ENCODE results near the gene OSBPL10.
A peak's percentile ranks its signal among the peaks of the same experiment; 100 is the strongest.

The OSBPL10 gene

GRCh38 chr3:31701286-31701685 is 279.8 kb downstream of the OSBPL10 start:
- Histone ChIP-seq H3K4ac (ENCODE audit: low read depth, low read length) (no peak overlapping the region), H3K9ac (ENCODE audit: low read length) (no peak overlapping the region), H3K18ac (ENCODE audit: low read length) (no peak overlapping the region), H3K27ac (ENCODE audit: low read depth, low read length) (no peak overlapping the region), H3K23ac (ENCODE audit: low read length) (no peak overlapping the region), H4K12ac (ENCODE audit: low read depth, low read length) (no peak overlapping the region), H3K4me3 (ENCODE audit: low read depth, low read length) (no peak overlapping the region), H2BK12ac (ENCODE audit: low read length) (no peak overlapping the region), H2BK5ac (ENCODE audit: low read depth, low read length, poor library complexity) (no peak overlapping the region), H4K91ac (ENCODE audit: low read depth, low read length) (no peak overlapping the region), H3K4me2 (ENCODE audit: low read length) (no peak overlapping the region), H3K27me3 (ENCODE audit: insufficient read depth, low read length) (no peaks in the 10 kb centered on the region), H2BK120ac (ENCODE audit: insufficient read depth, low read length, poor library complexity) (no peak overlapping the region), H3K79me1 (ENCODE audit: low read length) (no peaks in the 10 kb centered on the region), H2AFZ (ENCODE audit: insufficient read depth, low read length, poor library complexity) (no peak overlapping the region), H3K14ac (ENCODE audit: low read length) (no peak overlapping the region), H3K9me3 (ENCODE audit: insufficient read depth, low read depth, low read length) (no peaks in the 10 kb centered on the region), H3K79me2 (ENCODE audit: control insufficient read depth, insufficient read depth, low read length, poor library complexity) (peaks cover 2% of the 10 kb centered on the region), H3K4me1 (ENCODE audit: control insufficient read depth in 1 of 2, insufficient read depth in 2 of 2, low read length in 2 of 2) (no peaks in the 10 kb centered on the region), H4K8ac (ENCODE audit: low read depth, low read length) (no peak overlapping the region), H3K36me3 (ENCODE audit: control insufficient read depth in 1 of 2, insufficient read depth in 2 of 2, low read length in 2 of 2) (peaks cover 0 to 6% of the 10 kb centered on the region in 2 experiments), H2AK5ac (ENCODE audit: low read length) (no peak overlapping the region)
- no CpG with 5 or more reads among the region's 9 CpGs for WGBS (ENCODE audit: extremely low coverage, insufficient coverage, insufficient read length)
- DNase-seq: peak; percentile 19 to 56

- no peak overlapping the region for H2AFZ ChIP-seq (ENCODE audit: insufficient read depth, low read length, poor library complexity)
- no peak overlapping the region for H3K14ac ChIP-seq (ENCODE audit: low read length)
- no peak overlapping the region for H4K12ac ChIP-seq (ENCODE audit: low read depth, low read length)
- H3K9ac ChIP-seq (ENCODE audit: low read length): no peak overlapping the region
- no peak overlapping the region for H2AK5ac ChIP-seq (ENCODE audit: low read length)
- H3K27ac ChIP-seq (ENCODE audit: low read depth, low read length): no peak overlapping the region
- no peak for DNase-seq
- H3K4ac ChIP-seq (ENCODE audit: low read depth, low read length): no peak overlapping the region
- no CpG with 5 or more reads among the region's 6 CpGs for WGBS (ENCODE audit: extremely low coverage, insufficient coverage, insufficient read length)
- no peaks in the 10 kb centered on the region for H3K79me1 ChIP-seq (ENCODE audit: low read length)
- no peak overlapping the region for H3K4me3 ChIP-seq (ENCODE audit: low read depth, low read length)
- no peak overlapping the region for H4K91ac ChIP-seq (ENCODE audit: low read depth, low read length)
- peaks cover 0 to 6% of the 10 kb centered on the region in 2 experiments for H3K36me3 ChIP-seq (ENCODE audit: control insufficient read depth in 1 of 2, insufficient read depth in 2 of 2, low read length in 2 of 2)
- H3K4me2 ChIP-seq (ENCODE audit: low read length): no peak overlapping the region
- H3K18ac ChIP-seq (ENCODE audit: low read length): no peak overlapping the region
- no peaks in the 10 kb centered on the region for H3K4me1 ChIP-seq (ENCODE audit: control insufficient read depth in 1 of 2, insufficient read depth in 2 of 2, low read length in 2 of 2)
- H3K27me3 ChIP-seq (ENCODE audit: insufficient read depth, low read length): no peaks in the 10 kb centered on the region
- H4K8ac ChIP-seq (ENCODE audit: low read depth, low read length): no peak overlapping the region
- no peak overlapping the region for H2BK120ac ChIP-seq (ENCODE audit: insufficient read depth, low read length, poor library complexity)
- no peak overlapping the region for H2BK12ac ChIP-seq (ENCODE audit: low read length)
- no peak overlapping the region for H3K23ac ChIP-seq (ENCODE audit: low read length)
- H3K9me3 ChIP-seq (ENCODE audit: insufficient read depth, low read depth, low read length): no peaks in the 10 kb centered on the region
- H2BK5ac ChIP-seq (ENCODE audit: low read depth, low read length, poor library complexity): no peak overlapping the region
- peaks cover 2% of the 10 kb centered on the region for H3K79me2 ChIP-seq (ENCODE audit: control insufficient read depth, insufficient read depth, low read length, poor library complexity)
Observed at GRCh38 chr3:31699309-31699953, 281.6 kb downstream of the OSBPL10 start.

GRCh38 chr3:31696815-31697548 is 284.1 kb downstream of the OSBPL10 start:
- Histone ChIP-seq H2AFZ (ENCODE audit: insufficient read depth, low read length, poor library complexity) (no peak overlapping the region), H4K8ac (ENCODE audit: low read depth, low read length) (no peak overlapping the region), H3K27ac (ENCODE audit: low read depth, low read length) (no peak overlapping the region), H2BK5ac (ENCODE audit: low read depth, low read length, poor library complexity) (no peak overlapping the region), H3K79me2 (ENCODE audit: control insufficient read depth, insufficient read depth, low read length, poor library complexity) (peaks cover 2% of the 10 kb centered on the region), H3K9me3 (ENCODE audit: insufficient read depth, low read depth, low read length) (no peaks in the 10 kb centered on the region), H3K36me3 (ENCODE audit: control insufficient read depth in 1 of 2, insufficient read depth in 2 of 2, low read length in 2 of 2) (peaks cover 0 to 6% of the 10 kb centered on the region in 2 experiments), H3K4me1 (ENCODE audit: control insufficient read depth in 1 of 2, insufficient read depth in 2 of 2, low read length in 2 of 2) (no peaks in the 10 kb centered on the region), H3K4me2 (ENCODE audit: low read length) (no peak overlapping the region), H4K91ac (ENCODE audit: low read depth, low read length) (no peak overlapping the region), H3K4ac (ENCODE audit: low read depth, low read length) (no peak overlapping the region), H3K23ac (ENCODE audit: low read length) (no peak overlapping the region), H3K4me3 (ENCODE audit: low read depth, low read length) (no peak overlapping the region), H2AK5ac (ENCODE audit: low read length) (no peak overlapping the region), H2BK12ac (ENCODE audit: low read length) (no peak overlapping the region), H3K18ac (ENCODE audit: low read length) (no peak overlapping the region), H3K9ac (ENCODE audit: low read length) (no peak overlapping the region), H4K12ac (ENCODE audit: low read depth, low read length) (no peak overlapping the region), H3K27me3 (ENCODE audit: insufficient read depth, low read length) (no peaks in the 10 kb centered on the region), H3K14ac (ENCODE audit: low read length) (no peak overlapping the region), H3K79me1 (ENCODE audit: low read length) (no peaks in the 10 kb centered on the region), H2BK120ac (ENCODE audit: insufficient read depth, low read length, poor library complexity) (no peak overlapping the region)
- WGBS (ENCODE audit: extremely low coverage, insufficient coverage, insufficient read length): no CpG with 5 or more reads among the region's 6 CpGs
- no peak for DNase-seq

- Histone ChIP-seq H3K27me3 (ENCODE audit: insufficient read depth, low read length) (no peaks in the 10 kb centered on the region), H3K9me3 (ENCODE audit: insufficient read depth, low read depth, low read length) (no peaks in the 10 kb centered on the region), H2AK5ac (ENCODE audit: low read length) (no peak overlapping the region), H3K27ac (ENCODE audit: low read depth, low read length) (no peak overlapping the region), H3K4ac (ENCODE audit: low read depth, low read length) (no peak overlapping the region), H2BK12ac (ENCODE audit: low read length) (no peak overlapping the region), H3K79me1 (ENCODE audit: low read length) (no peaks in the 10 kb centered on the region), H3K23ac (ENCODE audit: low read length) (no peak overlapping the region), H2AFZ (ENCODE audit: insufficient read depth, low read length, poor library complexity) (no peak overlapping the region), H3K9ac (ENCODE audit: low read length) (no peak overlapping the region), H4K91ac (ENCODE audit: low read depth, low read length) (no peak overlapping the region), H3K4me2 (ENCODE audit: low read length) (no peak overlapping the region), H2BK120ac (ENCODE audit: insufficient read depth, low read length, poor library complexity) (no peak overlapping the region), H3K14ac (ENCODE audit: low read length) (no peak overlapping the region), H4K12ac (ENCODE audit: low read depth, low read length) (no peak overlapping the region), H3K36me3 (ENCODE audit: control insufficient read depth in 1 of 2, insufficient read depth in 2 of 2, low read length in 2 of 2) (peaks cover 4 to 7% of the 10 kb centered on the region in 2 experiments), H2BK5ac (ENCODE audit: low read depth, low read length, poor library complexity) (no peak overlapping the region), H3K18ac (ENCODE audit: low read length) (no peak overlapping the region), H3K4me1 (ENCODE audit: control insufficient read depth in 1 of 2, insufficient read depth in 2 of 2, low read length in 2 of 2) (no peaks in the 10 kb centered on the region), H3K4me3 (ENCODE audit: low read depth, low read length) (no peak overlapping the region), H4K8ac (ENCODE audit: low read depth, low read length) (no peak overlapping the region), H3K79me2 (ENCODE audit: control insufficient read depth, insufficient read depth, low read length, poor library complexity) (peaks cover 2% of the 10 kb centered on the region)
- DNase-seq: no peak
Observed at GRCh38 chr3:31696009-31696297, 285.1 kb downstream of the OSBPL10 start.
